Mucosa of gallbladder (tissue), 1 donor: Measurements from ENCODE around the gene SERPINA12. TPM values are rescaled to one million over a fixed set of nuclear protein-coding genes. Genes with fewer than 3 reads are reported as not detected.
"Not testable (repeated sequence)": the region's sequence is repeated elsewhere in the genome, so short reads cannot be mapped to it uniquely, and the experiment has no call there.

ENCODE experiments used
- DNase-seq: peaks from one replicate; pipeline ENCODE4 v3.0.0-alpha.2; 2020; ENCODE audit warnings: low spot score
- total RNA-seq: library from RNA; stranded (reverse); gene quantifications from one replicate; pipeline ENCODE4 v1.2.1, GENCODE V29; 2021
- donor health status: DM: no; HTN: no; CAD: no.

SERPINA12 gene
- total RNA-seq, 1 donor from 2014 or later, result not detected

- DNase-seq, result no peak
Observed at GRCh38 chr14:94538070-94538740, 28.9 kb upstream of the SERPINA12 start.

GRCh38 chr14:94536836-94537235, 27.6 kb upstream of the SERPINA12 start:
- no peak for DNase-seq

GRCh38 chr14:94535506-94535905, 26.2 kb upstream of the SERPINA12 start:
- no peak for DNase-seq

GRCh38 chr14:94532447-94532846, 23.2 kb upstream of the SERPINA12 start:
- DNase-seq, result no peak

GRCh38 chr14:94531187-94531586, 21.9 kb upstream of the SERPINA12 start:
- no peak for DNase-seq

GRCh38 chr14:94524093-94524492, 14.8 kb upstream of the SERPINA12 start:
- DNase-seq, result no peak

- DNase-seq, result no peak
Observed at GRCh38 chr14:94523265-94523664, 14.0 kb upstream of the SERPINA12 start.

- no peak for DNase-seq
Observed at GRCh38 chr14:94522115-94522724, 13.0 kb upstream of the SERPINA12 start.

- DNase-seq, result no peak
Observed at GRCh38 chr14:94521375-94522114, 12.3 kb upstream of the SERPINA12 start.

- no peak for DNase-seq
Observed at GRCh38 chr14:94517641-94518257, 8.5 kb upstream of the SERPINA12 start.

- no peak for DNase-seq
Observed at GRCh38 chr14:94517248-94517640, 8.0 kb upstream of the SERPINA12 start.

- no peak for DNase-seq
Observed at GRCh38 chr14:94515856-94516255, 6.6 kb upstream of the SERPINA12 start.

- no peak for DNase-seq
Observed at GRCh38 chr14:94515426-94515825, 6.2 kb upstream of the SERPINA12 start.

- DNase-seq, result no peak
Observed at GRCh38 chr14:94514351-94514750, 5.1 kb upstream of the SERPINA12 start.

GRCh38 chr14:94510481-94510880, 1.2 kb upstream of the SERPINA12 start:
- DNase-seq, result not testable (repeated sequence)

- no peak for DNase-seq
Observed at GRCh38 chr14:94505641-94506040, 3.6 kb downstream of the SERPINA12 start.

GRCh38 chr14:94505206-94505605, 4.1 kb downstream of the SERPINA12 start:
- no peak for DNase-seq

GRCh38 chr14:94501588-94502516, 7.4 kb downstream of the SERPINA12 start:
- no peak for DNase-seq

GRCh38 chr14:94500264-94500663, 9.0 kb downstream of the SERPINA12 start:
- DNase-seq, result no peak

- no peak for DNase-seq
Observed at GRCh38 chr14:94499673-94500072, 9.6 kb downstream of the SERPINA12 start.

GRCh38 chr14:94498215-94498614, 11.1 kb downstream of the SERPINA12 start:
- DNase-seq, result no peak
